Measurements from ENCODE around the gene EPAS1. TPM values are rescaled to one million over a fixed set of nuclear protein-coding genes. Genes with fewer than 3 reads are reported as not detected.
A peak's percentile ranks its signal among the peaks of the same experiment; 100 is the strongest.

EPAS1 gene
- total and polyA plus RNA-seq, 2 of the 13 experiments (the other 11 are each of a cell fraction or from before 2014, with no cell fraction given): 47.1 to 182 TPM

GRCh38 chr2:46299365-46300263 is 2.4 kb downstream of the EPAS1 start (continued):
- TF ChIP-seq, protein P1, sequence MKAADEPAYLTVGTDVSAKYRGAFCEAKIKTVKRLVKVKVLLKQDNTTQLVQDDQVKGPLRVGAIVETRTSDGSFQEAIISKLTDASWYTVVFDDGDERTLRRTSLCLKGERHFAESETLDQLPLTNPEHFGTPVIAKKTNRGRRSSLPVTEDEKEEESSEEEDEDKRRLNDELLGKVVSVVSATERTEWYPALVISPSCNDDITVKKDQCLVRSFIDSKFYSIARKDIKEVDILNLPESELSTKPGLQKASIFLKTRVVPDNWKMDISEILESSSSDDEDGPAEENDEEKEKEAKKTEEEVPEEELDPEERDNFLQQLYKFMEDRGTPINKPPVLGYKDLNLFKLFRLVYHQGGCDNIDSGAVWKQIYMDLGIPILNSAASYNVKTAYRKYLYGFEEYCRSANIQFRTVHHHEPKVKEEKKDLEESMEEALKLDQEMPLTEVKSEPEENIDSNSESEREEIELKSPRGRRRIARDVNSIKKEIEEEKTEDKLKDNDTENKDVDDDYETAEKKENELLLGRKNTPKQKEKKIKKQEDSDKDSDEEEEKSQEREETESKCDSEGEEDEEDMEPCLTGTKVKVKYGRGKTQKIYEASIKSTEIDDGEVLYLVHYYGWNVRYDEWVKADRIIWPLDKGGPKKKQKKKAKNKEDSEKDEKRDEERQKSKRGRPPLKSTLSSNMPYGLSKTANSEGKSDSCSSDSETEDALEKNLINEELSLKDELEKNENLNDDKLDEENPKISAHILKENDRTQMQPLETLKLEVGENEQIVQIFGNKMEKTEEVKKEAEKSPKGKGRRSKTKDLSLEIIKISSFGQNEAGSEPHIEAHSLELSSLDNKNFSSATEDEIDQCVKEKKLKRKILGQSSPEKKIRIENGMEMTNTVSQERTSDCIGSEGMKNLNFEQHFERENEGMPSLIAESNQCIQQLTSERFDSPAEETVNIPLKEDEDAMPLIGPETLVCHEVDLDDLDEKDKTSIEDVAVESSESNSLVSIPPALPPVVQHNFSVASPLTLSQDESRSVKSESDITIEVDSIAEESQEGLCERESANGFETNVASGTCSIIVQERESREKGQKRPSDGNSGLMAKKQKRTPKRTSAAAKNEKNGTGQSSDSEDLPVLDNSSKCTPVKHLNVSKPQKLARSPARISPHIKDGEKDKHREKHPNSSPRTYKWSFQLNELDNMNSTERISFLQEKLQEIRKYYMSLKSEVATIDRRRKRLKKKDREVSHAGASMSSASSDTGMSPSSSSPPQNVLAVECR (CRISPR knock-in tag; IDR thresholded peaks at IDR 0.05; ENCODE audit: borderline replicate concordance): peak; percentile 42
- no peak for TF ChIP-seq ZNF225 (CRISPR knock-in tag; IDR thresholded peaks at IDR 0.05)
- TF ChIP-seq ZNF432 (CRISPR knock-in tag; IDR thresholded peaks at IDR 0.05; ENCODE audit: borderline replicate concordance): no peak
- no peak for TF ChIP-seq ZNF337 (CRISPR knock-in tag; IDR thresholded peaks at IDR 0.05; ENCODE audit: borderline replicate concordance, low read depth)
- TF ChIP-seq ZNF546 (CRISPR knock-in tag; conservative IDR thresholded peaks at IDR 0.05): no peak
- no peak for TF ChIP-seq KLF11 (CRISPR knock-in tag; IDR thresholded peaks at IDR 0.05)
- no peak for TF ChIP-seq RFX3 (CRISPR knock-in tag; IDR thresholded peaks at IDR 0.05)
- no peak for TF ChIP-seq ZNF121 (CRISPR knock-in tag; IDR thresholded peaks at IDR 0.05)
- TF ChIP-seq TRAFD1 (CRISPR knock-in tag; IDR thresholded peaks at IDR 0.05; ENCODE audit: borderline replicate concordance): no peak
- no peak for TF ChIP-seq ZNF770 (CRISPR knock-in tag; IDR thresholded peaks at IDR 0.05)
- 0 out of 2 replicates have a peak, but pooled peaks have one; percentile 25 for TF ChIP-seq ZBED4 (CRISPR knock-in tag; IDR thresholded peaks at IDR 0.05; ENCODE audit: borderline replicate concordance)
- no peak for TF ChIP-seq TBL1XR1 (IDR thresholded peaks at IDR 0.05; ENCODE audit: borderline replicate concordance, low read length, partially characterized antibody)
- no peak for TF ChIP-seq HNRNPH1 (optimal IDR thresholded peaks at IDR 0.05; ENCODE audit: low read depth, low read length)
- peak; percentile 88 for TF ChIP-seq KMT2A (CRISPR knock-in tag; IDR thresholded peaks at IDR 0.05)
- TF ChIP-seq SP140L (CRISPR knock-in tag; IDR thresholded peaks at IDR 0.05; ENCODE audit: borderline replicate concordance): no peak
- no peak for TF ChIP-seq CHCHD3 (CRISPR knock-in tag; IDR thresholded peaks at IDR 0.05)
